Activated naive CD8-positive, alpha-beta T cell treated with anti-CD3 and anti-CD28 coated beads, Interleukin-2, amount 50 U/mL, for 16 hours (primary cell): ENCODE measurements around the gene CRYBG1.
"Not testable (repeated sequence)": the region's sequence is repeated elsewhere in the genome, so short reads cannot be mapped to it uniquely, and the experiment has no call there.

Source experiments
- DNase-seq: peaks from one replicate; pipeline ENCODE4 v3.0.0-alpha.2; 2020; ENCODE audit warnings: low read depth, low spot score

Gene CRYBG1

DNA sequence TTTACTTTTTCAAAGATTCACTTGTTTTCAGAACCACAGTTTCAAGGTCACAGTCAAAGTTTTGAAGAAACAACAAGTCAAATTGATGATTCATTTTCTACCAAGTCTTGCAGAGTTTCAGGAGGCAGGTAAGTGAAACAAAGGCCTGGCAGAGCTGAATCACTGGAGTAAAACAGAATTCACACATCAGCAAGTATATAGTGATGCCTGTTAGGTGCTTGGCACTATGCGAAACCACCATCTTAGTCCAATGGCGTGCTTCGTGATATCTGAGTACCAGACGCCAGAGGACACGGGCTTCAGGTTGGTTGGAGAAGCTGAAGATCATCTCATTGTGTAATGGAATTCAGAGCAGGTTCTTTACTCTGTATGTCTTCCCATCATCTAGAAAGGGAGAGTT lies 192.9 kb downstream of the CRYBG1 start:
- no peak for DNase-seq

DNA sequence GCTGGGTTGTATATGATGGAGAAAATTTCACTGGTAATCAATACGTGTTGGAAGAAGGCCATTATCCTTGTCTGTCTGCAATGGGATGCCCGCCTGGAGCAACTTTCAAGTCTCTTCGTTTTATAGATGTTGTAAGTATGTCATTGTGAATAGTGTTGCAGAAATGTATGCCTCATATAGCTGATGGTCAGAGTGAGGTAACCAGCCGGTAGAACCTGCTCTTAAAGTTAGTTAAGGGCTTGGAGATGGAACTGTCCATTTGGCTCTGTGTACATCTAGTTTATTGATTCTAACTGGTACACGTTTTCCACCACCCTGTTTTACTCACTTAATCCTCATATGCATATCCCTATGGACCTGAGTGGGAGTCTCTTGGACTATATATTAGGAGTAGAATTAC lies 195.2 kb downstream of the CRYBG1 start:
- DNase-seq: no peak

DNA sequence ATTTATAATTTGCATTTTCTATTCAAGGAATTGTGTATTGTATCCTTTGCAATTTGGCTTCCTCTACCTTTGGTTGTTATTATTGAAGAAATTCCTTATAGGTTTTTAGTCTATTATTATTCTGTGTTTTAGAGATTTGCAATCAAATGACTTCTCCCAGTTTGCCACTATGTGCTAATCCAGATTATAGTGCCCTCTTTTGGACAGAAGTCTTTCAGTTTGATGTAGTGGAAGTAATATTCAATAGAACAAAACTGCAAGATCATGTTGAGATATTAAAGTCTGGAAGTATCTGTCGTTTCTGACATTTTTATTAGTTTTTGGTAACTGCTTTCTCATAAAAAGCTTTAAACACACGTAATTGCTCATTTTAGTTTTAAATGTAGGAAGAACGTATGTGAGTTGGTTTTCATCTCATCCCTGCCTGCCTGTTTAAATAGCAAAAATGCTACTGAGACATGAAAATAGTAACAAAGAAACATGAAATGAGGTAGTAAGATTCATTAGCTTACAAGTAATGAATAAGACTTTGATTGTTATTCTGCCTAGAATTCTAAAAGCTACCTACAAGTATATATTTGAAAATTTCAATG lies 195.9 kb downstream of the CRYBG1 start:
- no peak for DNase-seq

DNA sequence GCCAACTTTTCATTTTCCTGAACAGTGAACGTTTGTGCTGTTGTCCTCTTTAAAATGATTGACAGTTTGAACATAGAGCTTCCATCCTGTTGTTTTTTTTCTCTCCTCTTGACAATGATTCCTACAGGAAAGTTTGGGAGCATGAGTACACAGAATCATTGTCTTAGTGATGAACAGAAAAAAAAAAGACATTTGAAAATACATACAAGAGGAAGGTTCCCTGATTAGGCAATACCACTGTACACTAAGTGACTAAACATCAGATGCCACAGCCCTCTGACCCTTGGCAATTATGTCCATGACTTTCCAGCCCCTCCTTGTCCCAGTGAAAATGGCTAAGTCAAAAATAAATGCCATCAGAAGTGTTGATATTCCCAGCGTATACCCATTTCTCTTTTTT lies 197.3 kb downstream of the CRYBG1 start:
- no peak for DNase-seq

DNA sequence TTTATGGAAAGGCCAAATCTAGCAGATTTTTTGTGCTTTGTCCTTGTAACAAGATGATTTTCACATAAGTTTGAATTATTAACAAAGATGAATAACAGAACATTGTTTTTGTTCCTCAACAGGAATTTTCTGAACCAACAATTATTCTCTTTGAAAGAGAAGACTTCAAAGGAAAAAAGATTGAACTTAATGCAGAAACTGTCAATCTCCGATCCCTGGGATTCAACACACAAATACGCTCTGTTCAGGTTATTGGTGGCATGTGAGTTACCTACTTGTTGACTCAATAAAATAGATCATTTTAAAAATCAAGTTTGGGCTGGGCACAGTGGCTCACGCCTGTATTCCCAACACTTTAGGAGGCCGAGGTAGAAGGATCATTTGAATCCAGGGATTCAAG lies 197.8 kb downstream of the CRYBG1 start:
- DNase-seq: no peak

DNA sequence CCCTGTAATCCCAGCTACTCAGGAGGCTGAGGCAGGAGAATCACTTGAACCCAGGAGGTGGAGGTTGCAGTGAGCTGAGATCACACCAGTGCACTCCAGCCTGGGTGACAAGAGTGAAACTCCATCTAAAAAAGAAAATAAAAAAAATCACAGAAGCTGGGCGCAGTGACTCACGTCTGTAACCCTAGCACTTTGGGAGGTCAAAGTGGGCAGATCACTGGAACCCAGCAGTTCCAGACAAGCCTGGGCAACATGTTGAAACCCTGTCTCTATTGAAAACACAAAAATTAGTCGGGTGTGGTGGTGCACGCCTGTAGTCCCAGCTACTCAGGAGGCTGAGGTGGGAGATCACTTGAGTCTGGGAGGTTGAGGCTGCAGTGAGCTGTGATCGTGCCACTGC lies 199.1 kb downstream of the CRYBG1 start:
- DNase-seq: not testable (repeated sequence)

DNA sequence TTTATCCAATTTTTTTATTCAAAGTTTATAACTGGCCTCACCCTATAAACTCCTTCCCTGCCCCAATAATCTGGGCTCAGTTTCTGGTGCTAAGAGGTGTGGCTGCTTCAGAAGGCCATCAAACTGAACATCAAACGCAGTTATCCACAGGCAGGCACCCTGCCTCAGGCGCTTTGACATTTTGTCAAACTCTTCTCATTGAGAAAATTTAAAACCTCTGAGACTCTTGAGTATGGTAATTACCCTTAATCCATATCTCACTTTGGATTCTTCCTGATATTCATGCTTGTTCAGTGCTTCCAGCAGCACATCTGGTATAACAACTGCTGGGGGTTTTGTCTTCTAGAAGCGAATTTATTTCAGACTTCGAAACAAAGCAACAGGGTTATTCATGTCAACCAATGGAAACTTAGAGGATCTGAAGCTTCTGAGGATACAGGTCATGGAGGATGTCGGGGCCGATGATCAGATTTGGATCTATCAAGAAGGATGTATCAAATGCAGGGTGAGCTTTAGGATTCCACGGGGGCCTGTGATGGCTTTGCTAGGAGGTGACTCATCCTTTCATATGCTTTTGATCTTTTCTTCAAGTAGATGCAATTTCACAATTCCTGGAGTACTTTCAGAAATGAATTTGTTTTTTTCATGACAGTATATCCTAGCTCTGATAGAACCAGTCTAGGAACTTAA lies 200.6 kb downstream of the CRYBG1 start:
- no peak for DNase-seq

DNA sequence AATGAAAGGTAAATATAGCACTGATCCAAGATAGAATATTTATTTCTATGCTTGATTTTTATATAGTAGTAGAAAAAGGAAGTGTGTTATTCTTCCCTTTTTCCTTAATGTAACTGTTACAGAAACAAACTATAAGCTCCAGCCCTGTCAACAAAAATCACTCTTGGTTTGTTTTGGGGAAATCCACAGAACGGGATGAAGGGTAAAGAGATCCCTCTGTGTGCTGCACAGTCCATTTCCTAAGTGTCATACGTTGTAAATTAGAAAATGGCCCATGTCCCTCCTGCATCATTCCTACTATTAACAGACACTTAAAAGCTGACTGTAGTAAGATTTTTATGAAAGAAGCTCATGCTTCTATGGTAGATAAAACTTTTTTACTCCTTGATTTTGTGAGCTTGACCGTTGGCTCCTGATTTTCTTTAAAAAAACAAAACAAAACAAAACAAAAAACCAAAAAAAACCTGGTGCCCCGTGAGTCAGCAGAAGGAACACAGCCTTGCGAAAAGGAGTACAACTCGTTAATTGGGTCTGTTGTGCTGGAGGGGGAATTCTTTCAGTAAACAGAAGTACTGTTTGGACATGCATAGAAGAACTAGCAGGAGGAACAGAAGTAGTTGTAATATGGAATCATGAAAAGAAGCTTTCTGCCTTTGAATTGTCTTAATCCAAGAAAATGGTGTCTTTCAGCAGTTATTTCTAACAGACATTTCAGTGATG lies 201.3 kb downstream of the CRYBG1 start:
- DNase-seq: no peak

DNA sequence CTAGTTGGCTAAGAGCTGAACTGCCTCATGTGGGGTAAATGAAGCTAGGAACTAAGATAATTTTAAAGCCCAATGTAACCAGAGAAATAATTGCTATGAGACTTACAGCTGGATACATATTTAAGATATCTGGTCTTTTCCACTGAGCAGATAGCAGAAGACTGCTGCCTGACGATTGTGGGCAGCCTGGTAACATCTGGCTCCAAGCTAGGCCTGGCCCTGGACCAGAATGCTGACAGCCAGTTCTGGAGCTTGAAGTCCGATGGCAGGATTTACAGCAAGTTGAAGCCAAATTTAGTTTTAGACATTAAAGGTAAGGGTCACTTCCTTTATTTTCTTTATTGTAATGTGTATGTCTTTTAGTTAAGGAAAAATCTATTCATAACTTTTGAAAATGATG lies 203.1 kb downstream of the CRYBG1 start:
- no peak for DNase-seq

DNA sequence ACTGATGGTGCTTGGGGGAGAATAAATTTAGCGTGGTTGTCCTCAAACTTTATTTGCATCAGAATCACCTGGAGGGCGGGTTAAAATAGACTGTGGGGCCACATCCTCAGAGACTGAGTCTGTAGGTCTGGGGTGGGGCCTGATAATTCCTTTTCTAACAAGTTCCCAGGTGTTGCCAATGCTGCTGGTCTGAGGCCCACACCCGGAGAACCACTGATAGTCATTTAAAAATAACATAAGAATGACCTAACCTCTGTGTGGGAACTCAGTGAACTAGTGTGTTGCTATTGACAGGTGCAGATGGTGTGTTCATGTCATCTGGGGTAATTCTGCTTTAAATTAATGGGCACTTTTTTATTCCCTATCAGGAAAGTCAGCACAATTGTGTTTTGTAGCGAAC lies 204.0 kb downstream of the CRYBG1 start:
- DNase-seq: no peak

DNA sequence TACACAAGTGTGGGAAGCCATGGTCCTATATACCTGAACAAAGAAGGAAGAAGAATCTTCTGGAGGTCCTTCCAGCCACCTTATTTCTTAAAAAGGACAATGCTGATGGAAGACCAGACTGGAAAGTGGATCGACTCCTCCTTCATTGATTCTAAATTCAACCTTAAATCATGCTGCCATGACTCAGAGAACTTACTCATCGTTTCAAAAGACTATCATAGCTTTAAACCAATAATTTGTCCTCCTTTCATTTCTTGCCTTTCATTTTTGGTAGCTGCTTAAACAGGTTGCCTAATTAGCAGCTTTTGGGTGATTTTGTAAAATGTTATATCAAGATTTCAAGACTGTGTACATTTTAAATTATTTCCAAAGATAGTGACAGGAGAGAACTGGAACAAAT lies 208.0 kb downstream of the CRYBG1 start:
- DNase-seq: no peak

DNA sequence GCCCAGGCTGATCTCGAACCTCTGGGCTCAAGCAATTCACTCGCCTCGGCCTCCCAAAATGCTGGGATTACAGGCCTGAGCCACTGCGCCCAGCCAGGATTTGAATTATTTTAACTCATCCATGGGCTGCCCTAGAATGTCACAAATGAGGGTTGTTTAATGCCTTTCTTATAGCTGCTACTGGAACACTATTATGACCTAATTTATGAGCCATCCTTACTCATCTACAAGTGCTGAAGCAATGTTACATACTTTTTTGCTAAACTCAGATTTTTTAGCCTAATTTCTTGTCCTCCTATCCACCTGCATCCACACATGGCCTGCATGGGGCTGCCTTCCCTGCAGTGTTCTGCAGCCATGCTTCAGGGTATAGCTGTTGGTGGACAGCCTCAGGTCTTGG lies 208.9 kb downstream of the CRYBG1 start:
- DNase-seq: no peak

DNA sequence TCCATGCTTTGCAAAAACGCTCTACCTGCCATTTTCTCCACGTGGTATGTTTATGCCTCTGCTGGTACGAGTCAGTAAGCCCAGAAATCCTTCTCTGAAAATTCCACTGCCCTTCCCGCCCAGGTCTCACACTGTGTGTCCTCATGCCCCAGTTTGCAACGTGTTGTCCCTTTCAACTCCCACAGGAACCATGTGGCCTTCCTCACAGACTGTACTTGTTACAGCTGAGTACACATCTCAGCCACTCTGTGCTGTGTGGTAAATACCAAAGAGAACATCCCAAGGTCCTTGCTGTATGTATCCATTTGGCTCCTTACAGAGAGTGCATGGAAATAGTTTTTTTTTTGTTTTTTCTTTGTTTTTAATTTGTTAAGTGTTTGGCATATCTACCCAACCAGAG lies 211.9 kb downstream of the CRYBG1 start:
- DNase-seq: no peak

DNA sequence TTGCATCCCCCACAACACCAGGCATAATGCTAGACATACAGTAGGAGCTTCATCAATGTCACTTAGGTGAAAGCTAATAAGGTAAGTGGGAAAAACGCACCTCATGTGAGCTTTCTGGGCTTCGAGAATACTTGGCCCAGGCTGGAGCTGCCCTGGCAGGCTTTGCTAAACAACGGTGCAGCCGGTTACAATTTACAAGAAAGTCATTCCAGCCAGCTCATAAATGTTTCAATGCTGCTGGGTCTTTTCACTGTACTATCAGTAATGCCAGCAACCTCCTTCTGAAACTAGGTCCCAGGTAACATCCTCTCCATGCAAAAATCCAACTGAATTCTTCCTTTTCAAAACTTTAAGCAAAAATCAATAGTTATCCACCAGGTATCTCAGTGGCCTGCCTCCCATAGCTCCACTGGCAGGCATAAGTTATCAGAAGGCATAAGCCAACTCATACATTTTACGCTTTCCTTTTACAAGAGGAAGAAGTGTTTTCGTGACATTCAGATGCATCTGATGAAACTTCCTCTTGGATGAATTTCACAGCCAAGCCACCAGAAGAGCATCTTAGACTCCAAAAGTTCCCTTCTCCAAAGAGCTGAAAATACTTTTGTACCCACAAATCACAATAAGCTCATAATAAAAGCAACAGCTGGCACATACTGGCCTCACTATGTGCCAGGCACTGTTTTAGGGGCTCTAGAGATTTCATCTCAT lies 212.5 kb downstream of the CRYBG1 start:
- DNase-seq: no peak

DNA sequence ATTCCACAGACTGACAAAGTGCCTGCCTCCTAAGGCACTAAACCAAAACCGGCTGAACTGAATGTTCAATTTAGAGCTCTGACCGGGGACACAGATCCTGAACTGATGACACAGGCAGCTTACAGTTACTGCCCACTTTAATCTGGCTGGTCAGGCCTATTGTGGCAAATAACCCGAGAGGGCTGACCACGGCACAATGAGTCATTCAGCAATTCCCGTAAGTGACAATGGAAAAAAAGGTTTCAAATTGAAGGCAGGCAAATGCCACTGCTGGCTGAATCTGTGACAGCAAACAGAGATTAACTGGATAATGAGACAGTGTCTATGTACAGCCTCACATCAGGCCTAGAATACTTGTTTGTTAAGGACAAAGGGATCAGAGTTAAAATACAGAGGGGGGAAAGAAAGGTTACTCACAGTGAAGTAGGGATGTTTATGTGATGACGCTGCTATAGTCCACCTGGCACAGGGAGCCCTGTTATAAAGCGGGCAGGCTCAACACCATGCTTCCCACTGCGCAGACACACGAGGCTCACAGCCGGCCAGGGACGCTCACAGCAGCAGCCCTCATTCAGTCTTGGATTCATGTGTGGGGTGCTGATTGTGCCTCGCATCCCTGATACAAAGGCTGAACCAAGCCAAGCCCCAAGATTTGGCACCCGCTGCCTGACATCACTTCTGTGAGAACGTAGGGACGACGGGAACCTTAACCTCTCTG lies 214.4 kb downstream of the CRYBG1 start:
- DNase-seq: no peak

DNA sequence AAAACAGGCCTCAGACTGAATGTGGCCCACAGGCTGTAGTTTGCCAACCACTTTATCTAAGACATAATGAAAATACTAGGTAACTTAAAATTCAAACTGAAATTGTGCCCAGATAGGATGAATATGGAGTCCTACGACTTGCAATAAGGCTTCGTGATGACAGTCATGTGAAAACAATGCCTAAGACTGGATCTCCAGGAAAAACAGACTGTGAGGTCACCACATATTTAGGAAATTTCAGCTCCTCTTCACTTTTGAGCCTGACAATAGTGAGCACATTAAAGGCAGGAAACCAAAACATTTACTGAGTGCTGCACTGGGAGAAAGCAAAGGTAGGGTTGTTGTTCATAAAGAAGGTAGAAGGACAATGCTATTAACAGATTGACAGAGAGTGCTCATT lies 218.8 kb downstream of the CRYBG1 start:
- no peak for DNase-seq

DNA sequence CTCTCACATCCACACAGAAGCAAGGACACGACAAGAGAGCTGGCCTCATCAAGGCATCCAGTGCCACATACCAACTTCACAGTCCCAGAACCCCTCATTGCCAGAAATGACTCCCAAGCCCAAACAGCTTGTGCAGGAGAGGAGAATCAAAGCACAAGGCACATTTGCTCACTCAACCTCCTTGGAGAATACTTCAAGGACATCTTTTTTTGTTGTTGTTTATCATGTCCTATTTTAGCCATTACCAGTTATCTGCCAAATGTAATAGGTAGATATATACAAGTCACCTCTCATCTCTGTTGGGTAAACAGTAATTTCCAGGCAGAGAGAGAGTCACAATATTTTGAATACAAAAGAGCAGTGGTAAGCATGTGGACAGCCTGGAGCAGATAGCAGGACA lies 221.0 kb downstream of the CRYBG1 start:
- no peak for DNase-seq

DNA sequence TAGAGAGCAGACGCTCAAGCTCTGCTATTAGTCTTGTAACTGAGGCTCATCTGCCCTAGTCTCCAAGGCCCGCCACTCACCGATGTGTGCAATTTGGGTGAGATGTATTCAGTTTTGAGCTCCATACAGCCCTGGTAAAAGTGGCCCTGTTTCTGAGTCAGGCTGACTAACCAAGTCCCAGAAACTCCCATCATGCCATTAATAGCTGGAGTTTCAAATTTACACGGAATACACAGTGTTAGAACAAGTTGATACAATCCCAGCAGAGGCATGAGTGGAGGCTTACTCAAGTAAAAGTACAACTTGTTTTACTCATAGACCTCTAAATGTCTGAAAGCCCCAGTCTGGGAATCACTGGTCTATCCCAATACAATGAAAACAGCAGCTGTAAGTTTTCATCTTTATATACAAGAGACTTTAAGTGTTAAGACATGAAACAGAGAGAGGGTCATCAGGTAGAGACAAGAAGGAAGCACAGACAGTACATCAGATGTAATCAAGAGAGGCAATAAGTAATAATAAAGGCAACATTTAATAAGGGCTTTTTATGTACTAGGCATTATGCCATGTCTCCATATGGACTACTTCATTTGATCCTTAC lies 226.4 kb downstream of the CRYBG1 start:
- no peak for DNase-seq

DNA sequence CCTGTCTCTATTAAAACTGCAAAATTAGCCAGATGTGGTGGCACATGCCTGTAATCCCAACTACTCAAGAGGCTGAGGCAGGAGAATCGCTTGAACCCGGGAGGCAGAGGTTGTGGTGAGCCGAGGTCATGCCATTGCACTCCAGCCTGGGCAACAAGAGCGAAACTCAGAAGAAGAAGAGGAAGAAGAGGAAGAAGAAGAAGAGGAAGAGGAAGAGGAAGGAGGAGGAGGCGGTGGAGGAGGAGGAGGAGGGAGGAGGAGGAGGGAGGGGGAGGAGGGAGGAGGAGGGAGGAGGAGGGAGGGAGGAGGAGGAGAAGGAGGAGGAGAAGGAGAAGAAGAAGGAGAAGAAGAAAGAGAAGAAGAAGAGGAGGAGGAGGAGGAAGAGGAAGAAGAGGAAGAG lies 228.4 kb downstream of the CRYBG1 start:
- not testable (repeated sequence) for DNase-seq

DNA sequence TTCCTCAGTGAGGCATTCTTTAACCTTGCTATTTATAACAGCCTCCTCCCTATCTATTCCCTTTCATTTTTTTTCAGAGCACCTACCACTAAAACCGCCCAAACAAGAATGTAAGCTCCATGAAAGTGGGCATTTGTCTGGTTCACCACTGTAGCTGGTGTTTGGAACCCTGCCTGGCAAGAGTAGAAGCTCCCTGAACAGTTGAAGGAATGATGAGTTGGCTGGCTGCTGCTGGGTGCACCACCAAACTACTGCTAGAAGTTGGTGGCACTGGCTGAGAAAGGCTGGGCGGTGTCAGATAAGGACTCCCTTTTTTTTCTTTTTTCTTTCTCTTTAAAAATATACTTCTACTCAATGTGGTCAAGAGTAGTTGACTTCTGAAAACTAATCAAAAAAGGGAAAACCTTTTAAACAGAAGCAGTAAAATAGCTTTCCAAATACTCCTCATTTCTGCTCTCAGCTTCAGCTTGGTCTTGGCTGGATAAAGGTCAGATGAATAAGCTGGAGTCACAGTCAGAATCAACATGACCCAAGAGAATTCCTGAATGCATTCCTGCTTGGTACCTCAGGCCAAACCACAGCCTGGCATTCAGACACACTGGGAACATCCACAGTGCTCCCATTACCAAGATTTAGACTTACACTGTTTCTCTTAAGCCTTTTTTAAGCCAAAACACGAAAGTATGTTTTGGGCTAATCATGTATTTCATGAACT lies 230.8 kb downstream of the CRYBG1 start:
- no peak for DNase-seq

DNA sequence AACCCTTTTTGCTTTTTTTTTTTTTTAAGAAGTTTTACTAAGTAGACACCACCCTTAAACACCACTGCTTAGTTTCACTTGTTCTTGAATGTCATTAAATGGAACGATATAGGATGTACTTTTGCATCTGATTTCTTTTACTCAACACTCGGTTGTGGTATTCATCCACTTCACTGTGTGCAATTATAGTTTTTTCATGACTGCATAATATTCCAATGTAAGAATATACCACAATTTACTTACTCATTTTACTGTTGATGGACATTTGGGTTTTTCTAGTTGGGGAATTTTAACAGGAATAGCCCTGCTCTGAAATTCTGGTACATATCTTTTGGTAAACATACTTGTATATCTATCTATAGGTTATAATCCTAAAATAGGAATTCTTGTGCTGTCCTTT lies 238.9 kb downstream of the CRYBG1 start:
- DNase-seq: no peak
